ENCODE results near the gene TMEM19. TPM values are rescaled to one million over a fixed set of nuclear protein-coding genes. Genes with fewer than 3 reads are reported as not detected.

Gene TMEM19
- total and polyA plus RNA-seq, 2 of the 8 experiments (the other 6 are each of a cell fraction or from before 2014, with no cell fraction given): 12.6 to 19.1 TPM

- Histone ChIP-seq H3K23me2 (ENCODE audit: low read depth, low read length) (no peaks in the 10 kb centered on the region), H3K56ac (replicated peaks; ENCODE audit: insufficient read length, low read depth, low read length) (no peak overlapping the region), H3K27me3 (replicated peaks in 1 of 4; ENCODE audit: control insufficient read depth in 3 of 4, extremely low read depth in 1 of 4, insufficient read depth in 3 of 4, low read length in 3 of 4) (no peaks in the 10 kb centered on the region), H3K9me3 (ENCODE audit: insufficient read depth in 2 of 2, low read depth in 1 of 2, low read length in 1 of 2) (no peaks in the 10 kb centered on the region), H3K27ac (ENCODE audit: low read depth, low read length) (no peak overlapping the region), H4K8ac (ENCODE audit: extremely low read depth, insufficient read depth, low read length) (no peak overlapping the region), H4K5ac (ENCODE audit: insufficient read length, low read depth, low read length) (no peak overlapping the region), H2BK5ac (ENCODE audit: low read depth, low read length) (no peak overlapping the region), H3K14ac (ENCODE audit: insufficient read length) (no peak overlapping the region), H3K4me1 (replicated peaks in 1 of 4; ENCODE audit: control insufficient read depth in 3 of 4, insufficient read depth in 4 of 4, low read length in 3 of 4) (peaks cover 0 to 10% (median 0%) of the 10 kb centered on the region in 4 experiments; a peak in 2 of 7 replicates), H2BK20ac (ENCODE audit: low read length) (no peak overlapping the region), H3K4me3 (ENCODE audit: extremely low read depth in 1 of 4, insufficient read depth in 2 of 4, low read depth in 3 of 4, low read length in 4 of 4) (no peak overlapping the region), H4K91ac (replicated peaks; ENCODE audit: insufficient read length, low read length) (no peak overlapping the region), H2AFZ (ENCODE audit: low read length) (no peak overlapping the region), H3K23ac (ENCODE audit: insufficient read length) (no peak overlapping the region), H3K4ac (replicated peaks; ENCODE audit: insufficient read length, low read depth, low read length) (no peak overlapping the region), H3K36me3 (ENCODE audit: control insufficient read depth in 2 of 4, insufficient read depth in 4 of 4, low read length in 3 of 4) (no peaks in the 10 kb centered on the region), H3K79me1 (ENCODE audit: low read depth, low read length) (no peaks in the 10 kb centered on the region), H4K20me1 (replicated peaks in 1 of 2; ENCODE audit: control insufficient read depth in 1 of 2, insufficient read depth in 2 of 2, low read length in 2 of 2) (no peaks in the 10 kb centered on the region), H3K79me2 (ENCODE audit: control insufficient read depth in 1 of 2, insufficient read depth in 2 of 2, low read length in 2 of 2) (no peaks in the 10 kb centered on the region), H2AK5ac (ENCODE audit: low read depth, low read length) (no peak overlapping the region), H3K4me2 (ENCODE audit: insufficient read depth in 1 of 2, low read depth in 2 of 2, low read length in 2 of 2) (no peak overlapping the region; a peak in 1 of 4 replicates), H2BK120ac (replicated peaks; ENCODE audit: low read depth, low read length) (no peak overlapping the region), H3K18ac (ENCODE audit: extremely low read depth, low read length) (no peak overlapping the region), H2BK15ac (ENCODE audit: low read length) (no peak overlapping the region), H2BK12ac (ENCODE audit: low read depth, low read length) (no peak overlapping the region), H3K9ac (replicated peaks in 1 of 4; ENCODE audit: extremely low read depth in 1 of 4, low read depth in 3 of 4, low read length in 3 of 4) (no peak overlapping the region)
- ChIA-PET CTCF (ENCODE audit: partially characterized antibody) (interaction anchor here (1.0 to 9.0 kb wide), 26 partner anchors 8 to 198 kb away, joined by 3 to 97 read pairs (median 7); partner anchors contain the start of genes THAP2, TMEM19 and ZFC3H1), POLR2A (ENCODE audit: partially characterized antibody) (interaction anchor here (0.6 to 1.9 kb wide), 3 partner anchors 63 to 86 kb away, joined by 3 to 9 read pairs (median 3); partner anchors contain the start of genes THAP2, TMEM19 and ZFC3H1)
- FAIRE-seq (no peak), DNase-seq (ENCODE audit: low read depth in 1 of 2, low spot score in 2 of 2) (no peak)
- WGBS, 2 experiments (ENCODE audit: extremely low coverage in 1 of 2, insufficient coverage in 1 of 2, insufficient read length in 1 of 2, insufficient replicate concordance in 2 of 2, low coverage in 1 of 2, low lambda C conversion rate in 2 of 2, missing lambda C conversion rate in 1 of 2): 74% methylated on average over 5 of the region's 5 CpGs; no CpG with 5 or more reads in 1 of the 2 experiments
- TF ChIP-seq RBBP5 (IDR thresholded peaks at IDR 0.05; ENCODE audit: borderline replicate concordance, low read depth, low read length): no peak
- no peak for TF ChIP-seq E2F6 (IDR thresholded peaks at IDR 0.05)
- TF ChIP-seq MAFK (IDR thresholded peaks at IDR 0.05; ENCODE audit: low read depth, low read length): no peak
- no peak for TF ChIP-seq ATF2 (IDR thresholded peaks at IDR 0.05; ENCODE audit: low read length)
- TF ChIP-seq NANOG (IDR thresholded peaks at IDR 0.05; ENCODE audit: insufficient read depth, low read depth, low read length, poor library complexity, severe bottlenecking): no peak
- no peak for TF ChIP-seq FOSL1 (IDR thresholded peaks at IDR 0.05; ENCODE audit: insufficient read depth, low read depth, low read length)
- no peak for TF ChIP-seq POLR2AphosphoS5 (IDR thresholded peaks at IDR 0.05; ENCODE audit: low read depth, low read length)
Observed at GRCh38 chr12:71748081-71748850, 62.4 kb downstream of the TMEM19 start.

Data from H1 (cell line).